Mammary epithelial cell (primary cell): Measurements from ENCODE around the gene TNNT2.

Source experiments
- CTCF ChIP-seq, 2 donors: IDR thresholded peaks in 1 of 2; conservative IDR thresholded peaks in 1 of 2; 2 replicates each; pipeline ENCODE4 v1.5.1; 2011 to 2012; ENCODE audit warnings: inconsistent platforms in 2 of 2, low read length in 2 of 2, mild to moderate bottlenecking in 2 of 2, control low read depth in 1 of 2, low read depth in 1 of 2; ENCODE audit not compliant: insufficient read depth in 1 of 2; ENCODE audit errors: extremely low read depth in 1 of 2
- EZH2 ChIP-seq: IDR thresholded peaks from 2 replicates; pipeline ENCODE4 v1.6.1; 2012; ENCODE audit warnings: low read length, inconsistent platforms, borderline replicate concordance

- no peak for TF ChIP-seq EZH2
- TF ChIP-seq CTCF (conservative IDR thresholded peaks at IDR 0.05 in 1 of 2, IDR thresholded peaks at IDR 0.05 in 1 of 2; ENCODE audit: extremely low read depth in 1 of 2, insufficient read depth in 1 of 2, low read depth in 1 of 2, low read length in 2 of 2): no peak
Observed at GRCh38 chr1:201322653-201323510, 54.6 kb downstream of the TNNT2 start.
